NCI-H460 (cell line): ENCODE data around the gene NR1D2. TPM values are rescaled to one million over a fixed set of nuclear protein-coding genes. Genes with fewer than 3 reads are reported as not detected.
A peak's percentile ranks its signal among the peaks of the same experiment; 100 is the strongest.

Source experiments
- DNase-seq: peaks from one replicate; pipeline ENCODE4 v3.0.0-alpha.2; 2016; ENCODE audit warnings: low read depth; ENCODE audit errors: extremely low read depth
- total RNA-seq: library from RNA; depleted of rRNA; stranded (reverse); fragments of >200 nt; shearing (Covaris generic); gene quantifications from 2 replicates; pipeline ENCODE4 v1.2.3, GENCODE V29; 2014

Gene NR1D2
- total RNA-seq, 1 experiment from 2014 or later: 16.9 TPM

- no peak for DNase-seq
Measured at GRCh38 chr3:23961913-23962312, 16.8 kb downstream of the NR1D2 start.

- no peak for DNase-seq
Measured at GRCh38 chr3:23964537-23965235, 19.6 kb downstream of the NR1D2 start.

DNA sequence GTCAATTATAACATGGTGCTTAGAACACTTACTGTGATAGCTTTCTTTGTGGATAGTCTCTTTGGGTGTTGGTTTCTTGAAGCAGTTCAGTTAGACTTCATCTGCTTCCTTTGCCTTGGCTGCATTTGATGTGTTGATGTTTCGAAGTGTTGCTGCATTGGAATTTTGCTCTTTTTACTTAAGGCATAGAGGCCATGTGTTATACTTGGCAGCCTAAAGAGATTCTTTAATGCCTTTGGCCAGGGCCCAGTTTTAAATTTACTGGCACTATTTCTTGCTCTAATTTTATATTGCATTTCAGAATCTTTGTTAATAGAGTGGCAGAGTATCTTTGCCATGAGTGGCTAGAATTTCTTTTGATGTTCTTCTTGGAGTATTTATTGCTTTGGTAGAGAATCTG lies 21.2 kb downstream of the NR1D2 start:
- DNase-seq: no peak

DNA sequence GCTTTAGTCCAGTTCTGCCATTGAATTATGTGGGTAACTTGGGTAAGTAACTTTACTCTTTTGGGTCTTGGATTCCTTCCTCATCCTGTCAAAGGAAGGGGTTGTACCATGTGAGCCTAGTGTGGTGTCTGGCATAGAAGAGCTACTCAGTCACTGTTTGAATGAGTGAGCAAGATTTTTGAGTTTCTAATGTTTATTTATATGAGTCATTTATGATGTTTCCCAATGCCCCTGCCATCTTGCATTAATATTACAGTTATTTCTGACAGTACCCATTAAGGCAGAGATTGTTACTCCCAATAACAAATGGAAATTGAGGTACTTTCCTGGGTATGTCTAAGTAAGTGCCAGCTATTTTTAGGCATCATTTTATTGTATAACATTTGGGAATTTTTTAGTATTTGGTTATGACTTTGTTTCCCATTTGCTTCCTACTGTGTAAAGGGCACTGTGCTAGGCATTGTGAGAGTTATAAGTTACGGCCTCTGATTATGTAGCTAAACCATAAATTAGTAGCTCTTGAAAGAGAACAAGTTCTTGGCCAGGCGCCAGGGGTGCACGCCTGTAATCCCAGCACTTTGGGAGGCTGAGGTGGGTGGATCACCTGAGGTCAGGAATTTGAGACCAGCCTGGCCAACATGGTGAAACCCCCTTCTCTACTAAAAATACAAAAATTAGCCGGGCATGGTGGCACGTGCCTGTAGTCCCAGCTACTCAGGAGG lies 23.5 kb downstream of the NR1D2 start:
- peak; percentile 30 for DNase-seq

GRCh38 chr3:23969393-23969792 lies 24.3 kb downstream of the NR1D2 start:
- no peak for DNase-seq

- DNase-seq: no peak
Measured at GRCh38 chr3:23971684-23972083, 26.6 kb downstream of the NR1D2 start.

DNA sequence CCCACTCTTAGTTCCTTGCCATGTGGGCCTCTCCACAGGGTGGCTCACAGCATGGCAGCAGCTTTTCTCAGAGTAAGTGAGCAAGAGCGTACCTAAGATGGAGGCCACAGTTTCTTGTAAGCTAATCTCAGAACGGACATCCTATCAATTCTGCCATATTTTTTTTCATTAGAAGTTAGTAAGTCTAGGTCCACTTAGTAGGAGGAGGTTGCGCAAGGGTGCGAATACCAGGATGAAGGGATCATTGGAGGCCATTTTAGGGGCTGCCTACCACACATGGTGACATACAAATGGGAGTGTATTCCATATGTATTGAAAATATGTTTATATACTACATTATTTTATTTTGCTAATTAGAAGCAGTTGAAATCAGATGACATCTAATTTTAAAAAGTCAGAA lies 31.5 kb downstream of the NR1D2 start:
- DNase-seq: no peak

- no peak for DNase-seq
Measured at GRCh38 chr3:23979569-23979968, 34.5 kb downstream of the NR1D2 start.

DNA sequence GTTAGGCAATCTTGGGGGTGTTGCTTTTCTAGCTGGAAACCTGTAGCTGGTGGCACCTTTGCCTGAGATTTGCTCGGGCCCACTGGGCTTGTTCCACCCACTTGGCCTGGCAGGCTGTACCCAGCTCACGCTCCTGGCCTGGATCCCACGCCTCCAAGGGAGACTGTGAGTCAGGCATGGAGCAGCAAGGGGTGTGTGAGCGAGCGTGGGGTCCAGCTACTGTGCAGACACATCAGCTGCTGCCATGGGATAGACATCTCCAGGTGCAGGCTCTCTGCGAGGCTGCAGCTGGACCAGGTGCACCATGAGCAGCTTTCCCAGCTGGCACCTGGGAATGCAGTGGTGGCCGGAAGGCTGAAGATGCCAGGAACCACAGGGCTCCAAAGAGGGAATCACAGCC lies 36.0 kb downstream of the NR1D2 start:
- DNase-seq: no peak

- no peak for DNase-seq
Measured at GRCh38 chr3:23981955-23982354, 36.9 kb downstream of the NR1D2 start.

GRCh38 chr3:23984934-23985333 lies 39.8 kb downstream of the NR1D2 start:
- no peak for DNase-seq

DNA sequence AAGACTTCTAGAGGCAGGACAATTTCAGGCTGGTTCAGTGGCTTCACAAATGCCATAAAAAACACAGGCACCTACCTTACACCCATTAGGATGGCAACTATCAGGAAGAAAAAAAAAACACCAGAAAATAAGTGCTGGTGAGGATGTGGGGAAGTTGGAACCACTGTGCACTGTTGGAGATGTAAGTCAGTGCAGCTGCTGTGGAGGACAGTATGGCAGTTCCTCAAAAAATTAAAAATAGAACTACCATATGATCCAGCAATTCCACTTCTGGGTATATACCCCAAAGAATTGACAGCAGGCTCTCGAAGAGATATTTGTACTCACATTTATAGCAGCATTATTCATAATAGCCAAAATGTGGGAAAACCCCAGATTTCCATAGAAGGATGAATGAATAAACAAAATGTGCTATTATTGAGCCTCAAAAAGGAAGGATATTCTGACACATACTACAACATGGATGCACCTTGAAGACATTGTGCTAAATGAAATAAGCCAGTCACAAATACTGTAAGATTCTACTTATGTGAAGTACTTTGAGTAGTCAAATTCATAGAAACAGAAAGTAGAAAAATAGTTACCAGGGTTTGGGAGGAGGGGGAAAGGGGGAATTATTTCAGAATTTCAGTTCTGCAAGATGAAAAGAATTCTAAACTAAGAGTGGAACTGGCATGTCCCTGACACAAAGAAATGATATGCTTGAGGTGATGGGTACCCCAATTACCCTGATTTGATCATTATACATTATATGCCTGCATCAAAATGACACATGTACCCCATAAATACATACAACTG lies 40.9 kb downstream of the NR1D2 start:
- DNase-seq: no peak

DNA sequence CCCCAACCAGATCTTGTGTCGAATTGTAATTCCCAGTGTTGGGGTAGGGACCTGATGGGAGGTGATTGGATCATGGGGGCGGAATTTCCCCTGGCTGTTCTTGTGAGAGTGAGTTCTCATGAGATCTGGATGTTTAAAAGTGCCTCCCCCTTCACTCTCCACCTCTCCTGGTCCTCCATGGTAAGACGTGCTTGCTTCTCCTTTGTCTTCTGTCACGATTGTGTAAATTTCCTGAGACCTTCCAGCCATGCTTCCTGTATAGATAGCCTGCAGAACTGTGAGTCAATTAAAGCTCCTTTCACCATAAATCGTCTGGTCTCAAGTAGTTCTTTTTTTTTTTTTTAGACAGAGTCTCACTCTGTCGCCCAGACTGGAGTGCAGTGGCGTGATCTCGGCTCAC lies 42.3 kb downstream of the NR1D2 start:
- DNase-seq: no peak

DNA sequence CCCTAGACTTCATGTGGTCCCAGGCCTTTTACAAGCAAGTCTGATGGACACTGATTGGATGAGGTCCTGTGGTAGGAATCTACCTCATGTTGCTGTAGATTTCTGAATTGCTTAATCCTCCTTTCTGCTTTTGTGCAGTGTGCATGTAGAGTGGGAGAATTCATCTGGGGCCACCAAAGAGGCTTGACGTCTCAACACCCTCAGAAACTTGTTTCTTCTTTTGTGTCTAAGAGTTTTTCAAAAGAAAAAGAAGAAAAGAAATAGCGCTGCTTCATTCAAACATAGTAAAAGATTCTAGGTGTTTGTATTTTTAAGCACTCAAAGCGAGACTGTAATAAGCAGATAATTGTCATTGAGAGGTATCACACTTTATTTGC lies 46.2 kb downstream of the NR1D2 start:
- no peak for DNase-seq

DNA sequence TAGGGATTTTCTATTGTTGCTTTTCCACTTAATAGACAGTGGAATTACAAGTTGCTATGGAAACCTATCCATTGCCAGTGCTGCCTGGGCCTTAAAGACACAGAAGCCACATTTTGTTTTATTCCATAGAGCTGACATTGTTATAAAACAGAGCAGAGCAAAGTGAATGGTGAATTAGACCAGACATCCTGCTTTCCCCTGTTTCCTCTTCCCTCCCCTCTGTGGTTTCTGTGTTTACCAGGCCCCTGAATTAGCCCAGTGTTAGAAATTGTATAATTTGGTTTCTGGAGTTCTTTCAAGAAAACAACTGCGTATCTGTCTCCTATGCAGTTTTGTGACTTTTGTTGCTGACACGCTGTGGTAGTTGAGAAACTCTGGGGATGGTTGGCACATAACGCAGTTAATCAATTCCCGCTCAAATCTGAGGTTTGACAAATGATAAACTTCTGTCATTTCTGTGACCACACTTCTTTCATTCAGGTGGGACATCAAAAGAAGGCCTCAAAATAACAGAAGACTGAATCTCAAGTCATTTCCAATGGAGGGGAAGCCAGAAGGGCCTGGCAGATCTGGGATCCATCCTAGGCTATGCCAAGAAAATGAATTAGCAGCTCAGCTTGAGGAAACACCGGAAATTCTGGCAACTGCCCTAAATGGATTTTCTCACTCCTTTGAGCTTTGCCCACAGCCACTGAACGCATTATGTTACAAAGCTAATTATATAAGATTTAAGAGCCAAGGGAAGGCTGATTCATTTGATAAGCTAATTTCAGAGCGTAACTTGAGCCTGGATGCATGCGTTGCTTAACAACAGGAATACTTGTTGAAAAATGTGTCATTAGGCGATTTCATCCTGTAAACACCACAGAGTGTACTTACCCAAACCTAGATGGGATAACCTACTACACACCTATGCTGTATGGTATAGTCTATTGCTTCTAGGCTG lies 46.9 kb downstream of the NR1D2 start:
- DNase-seq: no peak

DNA sequence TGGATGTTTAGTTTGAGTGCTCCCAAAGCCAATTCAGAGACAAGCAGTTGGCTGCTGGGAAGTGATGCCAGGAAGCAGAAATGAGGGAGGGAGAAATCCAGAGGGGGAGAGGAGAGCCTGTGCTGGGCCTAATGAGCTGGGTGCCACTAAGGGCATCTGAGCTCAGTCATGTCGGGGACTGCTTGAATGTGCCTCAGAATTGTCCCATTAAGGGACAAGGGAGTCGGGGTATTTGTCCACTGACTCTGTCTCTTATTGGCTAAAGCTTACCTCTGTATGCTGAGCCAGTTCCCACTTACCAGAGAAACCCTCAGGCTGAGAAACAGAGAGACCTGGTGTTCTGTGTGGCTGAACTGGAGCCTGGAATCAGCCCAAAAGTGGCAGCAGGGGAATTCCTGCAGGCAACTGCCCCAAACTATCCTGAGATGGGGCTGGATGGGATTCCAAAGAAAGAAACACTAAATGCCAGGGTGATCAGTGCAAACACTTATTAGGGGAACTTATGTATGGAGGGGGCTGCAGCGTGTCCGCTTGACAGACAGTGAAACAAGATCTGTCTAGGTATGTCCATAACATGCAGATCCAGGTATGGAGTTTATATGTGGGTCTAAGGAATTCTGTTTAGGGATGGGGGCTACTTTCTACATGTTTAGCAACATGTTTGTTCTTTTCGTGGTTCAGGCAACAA lies 48.6 kb downstream of the NR1D2 start:
- DNase-seq: no peak

DNA sequence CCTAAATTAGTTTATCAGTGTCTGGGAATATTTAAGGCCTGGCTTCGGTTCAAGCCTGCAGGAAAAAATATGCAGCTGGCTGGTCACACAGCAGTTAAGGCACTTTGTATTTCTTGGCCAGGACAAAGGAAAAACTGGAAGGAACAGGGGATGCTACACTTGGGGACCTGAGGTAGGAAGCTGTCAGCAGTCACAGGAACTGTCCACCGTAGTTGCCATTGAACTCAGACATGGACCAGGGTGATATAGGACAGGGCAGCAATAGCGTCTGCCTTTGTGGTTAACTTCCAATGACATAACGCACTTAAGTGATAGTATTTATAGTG lies 49.1 kb downstream of the NR1D2 start:
- DNase-seq: no peak

DNA sequence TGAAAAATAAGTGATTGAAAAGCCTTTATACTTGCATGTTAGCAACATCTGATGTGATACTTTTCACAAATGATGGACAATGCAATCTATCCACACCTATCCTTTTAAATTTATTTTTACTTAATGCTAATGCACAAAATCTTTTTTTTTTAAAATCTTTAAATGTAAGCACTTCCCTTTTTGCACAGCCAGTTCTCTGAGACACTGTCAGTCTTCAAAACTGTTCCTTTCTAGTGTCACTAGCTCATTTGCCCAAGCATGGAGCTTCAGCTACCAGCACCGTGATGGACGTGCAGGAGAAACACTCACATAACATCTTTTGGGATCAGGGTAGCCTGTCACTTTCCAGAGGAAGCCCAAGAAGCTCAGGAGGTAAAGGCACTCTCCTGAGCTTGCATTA lies 50.1 kb downstream of the NR1D2 start:
- DNase-seq: no peak

- no peak for DNase-seq
Measured at GRCh38 chr3:23996095-23996524, 51.0 kb downstream of the NR1D2 start.

DNA sequence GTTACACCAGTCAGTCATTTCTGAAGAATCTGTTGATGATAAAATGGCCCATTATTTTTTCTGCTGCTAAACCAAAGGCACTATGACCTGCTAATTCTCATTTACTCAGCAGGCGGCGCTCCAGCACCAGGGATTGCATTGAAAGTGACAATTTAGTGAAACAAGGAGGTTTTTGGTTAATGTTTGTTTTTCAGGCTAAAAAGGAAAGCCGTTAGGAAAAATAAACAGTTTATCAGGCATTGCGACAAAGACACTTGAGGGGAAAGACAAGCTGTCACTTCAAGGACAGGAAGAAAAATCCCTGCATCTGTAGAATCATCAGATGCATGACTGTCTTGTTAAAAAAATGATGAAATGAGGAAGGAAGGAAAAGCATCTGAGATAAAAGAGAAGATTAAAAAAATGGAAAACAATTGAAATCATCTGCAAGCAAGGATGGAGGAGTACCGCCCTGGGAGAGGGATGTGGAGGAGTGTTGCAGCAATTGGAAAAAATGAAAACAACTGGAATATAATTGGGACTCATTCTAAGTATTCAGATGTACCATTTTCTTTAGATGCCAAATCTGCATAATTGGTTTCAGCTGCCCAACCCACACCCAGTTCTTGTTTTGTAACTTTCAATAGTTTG lies 54.0 kb downstream of the NR1D2 start:
- DNase-seq: peak; percentile 45
